ENCODE data around the gene MAN1A2. TPM values are rescaled to one million over a fixed set of nuclear protein-coding genes. Genes with fewer than 3 reads are reported as not detected.

Gene MAN1A2
- total and polyA plus RNA-seq, 10 of the 15 experiments (the other 5 are each of a cell fraction or from before 2014, with no cell fraction given), result 2.8 to 23.6 (median 16.0) TPM

DNA sequence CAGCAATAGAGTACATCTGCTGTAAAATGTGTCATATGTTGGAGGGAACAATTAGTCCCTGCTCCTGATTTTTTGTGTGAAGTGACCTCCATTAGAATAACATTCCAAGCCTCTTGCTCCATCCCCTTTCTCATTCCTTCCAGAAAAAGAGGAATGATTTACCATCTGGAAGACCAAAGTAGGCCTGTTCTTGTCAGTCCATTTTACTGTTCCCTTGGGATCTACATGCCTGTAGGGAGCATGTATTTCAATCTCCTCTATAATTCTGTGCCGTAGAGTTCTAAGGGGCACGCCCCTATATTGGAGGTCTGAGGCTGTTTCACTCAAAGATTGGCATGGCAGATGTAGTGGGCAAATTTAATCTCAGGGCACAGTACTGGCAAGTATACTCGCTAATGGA lies 48.8 kb upstream of the MAN1A2 start:
- H3K79me2 ChIP-seq (ENCODE audit: control insufficient read depth, insufficient read depth, low read length), result no peaks in the 10 kb centered on the region
- RAD21 ChIA-PET (ENCODE audit: unreplicated experiment), result no interaction called here
- DNase-seq (ENCODE audit: low read depth, low spot score), result no peak
- no peaks in the 10 kb centered on the region for H3K9me3 ChIP-seq (replicated peaks; ENCODE audit: control insufficient read depth, insufficient read depth, low read length)
- WGBS (ENCODE audit: insufficient coverage, insufficient replicate concordance, low lambda C conversion rate, missing lambda C conversion rate), result 52% methylated on average over 3 of the region's 3 CpGs
- H3K27ac ChIP-seq (ENCODE audit: control insufficient read depth, insufficient read depth), result no peak overlapping the region
- TF ChIP-seq, protein P1, sequence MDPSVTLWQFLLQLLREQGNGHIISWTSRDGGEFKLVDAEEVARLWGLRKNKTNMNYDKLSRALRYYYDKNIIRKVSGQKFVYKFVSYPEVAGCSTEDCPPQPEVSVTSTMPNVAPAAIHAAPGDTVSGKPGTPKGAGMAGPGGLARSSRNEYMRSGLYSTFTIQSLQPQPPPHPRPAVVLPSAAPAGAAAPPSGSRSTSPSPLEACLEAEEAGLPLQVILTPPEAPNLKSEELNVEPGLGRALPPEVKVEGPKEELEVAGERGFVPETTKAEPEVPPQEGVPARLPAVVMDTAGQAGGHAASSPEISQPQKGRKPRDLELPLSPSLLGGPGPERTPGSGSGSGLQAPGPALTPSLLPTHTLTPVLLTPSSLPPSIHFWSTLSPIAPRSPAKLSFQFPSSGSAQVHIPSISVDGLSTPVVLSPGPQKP (IDR thresholded peaks at IDR 0.05; ENCODE audit: low read depth, low read length), result no peak
- TF ChIP-seq RBBP5 (conservative IDR thresholded peaks at IDR 0.05) (no peak), SIN3A (IDR thresholded peaks at IDR 0.05; ENCODE audit: low read depth, low read length) (no peak), ZBTB4 (CRISPR knock-in tag; IDR thresholded peaks at IDR 0.05) (no peak), SIX5 (IDR thresholded peaks at IDR 0.05; ENCODE audit: low read depth, low read length, severe bottlenecking) (no peak)
- POLR2A ChIA-PET, result no interaction called here
- in situ Hi-C loops (cut with MboI), result no loop called here
- CTCF ChIA-PET, result no interaction called here
- no peak for FAIRE-seq
- ATAC-seq, result no peak
- intact Hi-C loops (cut with micrococcal nuclease; ENCODE audit: unreplicated experiment), result no loop called here
- H2AFZ ChIP-seq (ENCODE audit: control insufficient read depth, low read depth, low read length), result no peak overlapping the region
- no peaks in the 10 kb centered on the region for H4K20me1 ChIP-seq (ENCODE audit: control insufficient read depth, insufficient read depth)
- SMC1A ChIA-PET (ENCODE audit: uncharacterized antibody, unreplicated experiment), result no interaction called here
- no TSS peak for BruUV-seq (replicated peaks)
- H3K36me3 ChIP-seq (ENCODE audit: control insufficient read depth in 2 of 2, insufficient read depth in 2 of 2, low read length in 1 of 2), result no peaks in the 10 kb centered on the region
- H3K4me3 ChIP-seq, result no peak overlapping the region
- H3K9ac ChIP-seq (ENCODE audit: control insufficient read depth, insufficient read depth, low read length), result no peak overlapping the region
- no peaks in the 10 kb centered on the region; a peak in 1 of 4 replicates for H3K27me3 ChIP-seq (replicated peaks in 1 of 2; ENCODE audit: control insufficient read depth in 2 of 2, insufficient read depth in 2 of 2, low read length in 1 of 2)
- no peak overlapping the region for H3K4me2 ChIP-seq (ENCODE audit: control insufficient read depth, insufficient read depth)
- H3K4me1 ChIP-seq (ENCODE audit: control insufficient read depth, insufficient read depth, low read length), result no peaks in the 10 kb centered on the region
